HEK293T (cell line): Measurements from ENCODE around the gene GAD2.

ENCODE experiments used
- ARNT ChIP-seq: fragments of 450-650 bp; IDR thresholded peaks from 2 replicates; pipeline ENCODE4 v1.6.1; 2017; ENCODE audit warnings: mild to moderate bottlenecking
- CTBP1 ChIP-seq: fragments of 450-650 bp; IDR thresholded peaks from 2 replicates; pipeline ENCODE4 v1.6.1; 2016; ENCODE audit warnings: borderline replicate concordance
- LEF1 ChIP-seq: fragments of 450-650 bp; IDR thresholded peaks from 2 replicates; pipeline ENCODE4 v1.6.1; 2017; ENCODE audit warnings: mild to moderate bottlenecking, borderline replicate concordance

- TF ChIP-seq CTBP1 (no peak), ARNT (no peak), LEF1 (no peak)
These were observed 967 bp downstream of the GAD2 start for GRCh38 chr10:26217396-26218086.
